Peyer's patch (tissue), 4 donors: ENCODE data around the gene ZC3H10.

ENCODE experiments used
- POLR2A ChIP-seq, 2 donors: fragments of 450-650 bp; IDR thresholded peaks; one replicate each; pipeline ENCODE4 v1.5.1; 2017; ENCODE audit warnings: antibody characterized with exemption in 2 of 2, mild to moderate bottlenecking in 2 of 2, moderate library complexity in 2 of 2
- TF ChIP-seq, protein P1 (sequence below), 6 experiments: fragments of 450-650 bp in 4 of 6; fragments of 200-600 bp in 2 of 6; sonication (generic) in 1 of 6; IDR thresholded peaks; one replicate each; pipeline ENCODE4 v1.5.1; 2017 to 2019; ENCODE audit warnings: antibody characterized with exemption in 6 of 6, mild to moderate bottlenecking in 3 of 6, moderate library complexity in 1 of 6

DNA sequence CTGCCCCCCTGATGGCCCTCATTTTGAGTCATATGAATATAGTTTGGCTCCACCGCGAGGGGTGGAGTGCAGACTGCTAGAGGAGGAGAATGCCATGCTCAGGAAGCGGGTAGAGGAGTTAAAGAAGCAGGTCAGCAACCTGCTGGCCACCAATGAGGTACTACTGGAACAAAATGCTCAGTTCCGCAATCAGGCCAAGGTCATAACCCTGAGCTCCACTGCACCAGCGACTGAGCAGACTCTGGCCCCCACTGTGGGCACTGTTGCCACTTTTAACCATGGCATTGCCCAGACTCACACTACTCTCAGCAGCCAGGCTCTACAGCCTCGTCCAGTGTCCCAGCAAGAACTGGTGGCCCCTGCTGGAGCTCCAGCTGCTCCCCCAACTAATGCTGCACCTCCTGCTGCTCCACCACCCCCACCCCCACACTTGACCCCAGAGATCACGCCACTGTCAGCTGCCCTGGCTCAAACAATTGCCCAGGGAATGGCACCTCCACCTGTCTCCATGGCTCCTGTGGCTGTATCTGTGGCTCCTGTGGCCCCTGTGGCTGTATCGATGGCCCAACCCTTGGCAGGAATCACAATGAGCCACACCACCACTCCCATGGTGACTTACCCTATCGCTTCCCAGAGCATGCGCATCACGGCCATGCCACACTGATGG lies 3.3 kb downstream of the ZC3H10 start:
- TF ChIP-seq, protein P1, sequence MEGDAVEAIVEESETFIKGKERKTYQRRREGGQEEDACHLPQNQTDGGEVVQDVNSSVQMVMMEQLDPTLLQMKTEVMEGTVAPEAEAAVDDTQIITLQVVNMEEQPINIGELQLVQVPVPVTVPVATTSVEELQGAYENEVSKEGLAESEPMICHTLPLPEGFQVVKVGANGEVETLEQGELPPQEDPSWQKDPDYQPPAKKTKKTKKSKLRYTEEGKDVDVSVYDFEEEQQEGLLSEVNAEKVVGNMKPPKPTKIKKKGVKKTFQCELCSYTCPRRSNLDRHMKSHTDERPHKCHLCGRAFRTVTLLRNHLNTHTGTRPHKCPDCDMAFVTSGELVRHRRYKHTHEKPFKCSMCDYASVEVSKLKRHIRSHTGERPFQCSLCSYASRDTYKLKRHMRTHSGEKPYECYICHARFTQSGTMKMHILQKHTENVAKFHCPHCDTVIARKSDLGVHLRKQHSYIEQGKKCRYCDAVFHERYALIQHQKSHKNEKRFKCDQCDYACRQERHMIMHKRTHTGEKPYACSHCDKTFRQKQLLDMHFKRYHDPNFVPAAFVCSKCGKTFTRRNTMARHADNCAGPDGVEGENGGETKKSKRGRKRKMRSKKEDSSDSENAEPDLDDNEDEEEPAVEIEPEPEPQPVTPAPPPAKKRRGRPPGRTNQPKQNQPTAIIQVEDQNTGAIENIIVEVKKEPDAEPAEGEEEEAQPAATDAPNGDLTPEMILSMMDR (IDR thresholded peaks at IDR 0.05): no peak
- no peak for TF ChIP-seq POLR2A (IDR thresholded peaks at IDR 0.05)
